ENCODE data around the gene CHRM4. TPM values are rescaled to one million over a fixed set of nuclear protein-coding genes. Genes with fewer than 3 reads are reported as not detected.

The CHRM4 gene
- total RNA-seq (2014; rRNA removed; shearing (Covaris generic)) = 0.49 TPM in 1 of 2 replicates, not detected in the other

DNA sequence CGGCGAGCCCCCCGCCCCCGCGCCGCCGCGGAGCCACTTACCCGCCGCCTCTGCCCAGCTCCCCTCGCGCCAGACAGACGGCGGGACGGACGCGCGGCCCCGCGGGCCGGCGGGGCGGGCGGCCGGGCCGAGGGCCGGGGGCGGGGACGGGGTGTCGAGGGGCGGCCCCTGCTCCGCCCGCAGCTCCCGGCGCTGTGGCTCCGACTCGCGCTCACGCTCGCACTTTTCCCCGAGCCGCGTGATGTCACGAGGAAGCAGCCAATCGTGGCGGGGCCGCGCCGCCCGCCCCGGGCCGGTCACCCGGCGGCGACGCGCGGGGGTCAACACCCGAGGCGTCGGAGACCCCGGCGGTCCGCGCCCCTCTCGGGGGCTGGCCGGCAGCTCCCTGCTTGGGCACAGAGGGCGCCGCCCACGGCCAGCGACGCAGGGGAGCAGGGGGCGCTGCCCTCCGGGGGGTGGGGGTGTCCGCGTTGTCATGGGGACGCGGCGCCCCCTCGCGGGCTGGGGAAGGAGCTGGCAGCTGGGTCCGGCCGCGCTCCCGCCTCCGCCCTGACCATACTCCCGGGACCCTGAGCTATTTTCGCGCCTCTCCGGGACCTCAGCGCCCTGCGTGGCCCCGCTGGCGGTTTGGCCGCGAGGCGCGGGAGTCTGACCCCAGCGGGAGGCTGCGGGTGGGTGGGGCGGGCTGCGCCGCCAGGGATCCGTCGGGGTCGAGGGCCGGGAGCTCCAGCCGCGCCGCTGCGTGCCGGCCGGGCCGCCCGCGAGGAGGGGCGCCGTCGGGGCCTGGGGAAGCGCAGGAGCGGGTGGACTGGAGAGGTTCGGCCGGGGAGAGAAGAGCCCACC is at the start of gene CHRM4:
CHRM4 (minus strand) TSS at position 199 of the 843 bp plus-strand sequence. CDS start 5,219 bp downstream, outside the sequence.
- peak; percentile 64 for DNase-seq (ENCODE audit: low read depth)

GRCh38 chr11:46438211-46438610 is 46.6 kb upstream of the CHRM4 start:
- no peak for DNase-seq (ENCODE audit: low read depth)

DNA sequence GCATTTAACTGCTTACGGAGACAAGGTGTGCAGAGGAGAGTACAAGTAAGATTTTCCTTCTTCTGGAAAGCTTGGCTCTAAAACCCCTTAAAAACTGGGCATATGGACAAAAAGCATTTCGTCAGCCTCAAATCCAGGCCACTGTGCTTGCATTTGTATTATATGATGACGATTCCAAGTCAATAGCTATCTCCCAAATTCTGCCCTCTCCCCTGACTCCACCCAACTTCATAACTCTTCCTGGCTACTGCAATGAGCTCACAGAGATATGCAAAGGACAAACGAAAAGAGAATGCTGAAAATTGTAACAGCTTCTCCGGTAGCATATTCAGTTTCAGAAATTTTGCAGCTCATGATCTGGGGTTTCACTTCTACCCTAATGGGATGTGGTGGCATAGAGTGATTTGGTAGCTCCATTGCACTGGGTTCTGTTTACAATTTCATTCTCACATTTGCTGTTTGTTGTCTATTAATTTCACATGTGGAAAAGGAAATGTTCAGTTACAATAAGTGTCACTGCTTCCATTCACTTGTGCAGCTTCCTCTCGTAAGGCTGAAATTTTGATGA is 45.6 kb upstream of the CHRM4 start:
- DNase-seq (ENCODE audit: low read depth) = no peak

DNA sequence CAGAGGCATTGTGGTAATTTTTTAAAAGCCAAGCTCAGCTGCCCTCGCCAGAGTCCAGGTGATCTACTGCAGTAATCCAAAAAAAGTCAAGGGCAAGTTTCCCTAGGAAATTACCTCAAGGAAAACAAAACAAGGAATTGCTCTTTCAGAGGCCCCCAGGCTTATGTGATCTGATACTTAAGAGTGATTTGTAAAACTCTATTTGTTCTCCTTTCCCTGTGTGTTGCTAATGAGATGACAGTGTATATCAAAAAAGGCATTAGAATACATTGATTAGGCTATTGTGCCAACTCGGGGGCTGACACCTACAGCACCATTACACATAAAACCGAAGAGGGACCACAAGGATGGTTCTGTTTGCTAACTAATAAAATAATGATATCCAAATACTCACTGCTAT is 44.5 kb upstream of the CHRM4 start:
- DNase-seq (ENCODE audit: low read depth) = no peak

- DNase-seq (ENCODE audit: low read depth) = no peak
These were observed 44.1 kb upstream of the CHRM4 start for GRCh38 chr11:46435679-46436078.

- DNase-seq (ENCODE audit: low read depth) = no peak
These were observed 39.6 kb upstream of the CHRM4 start for GRCh38 chr11:46431211-46431610.

GRCh38 chr11:46429717-46430116 is 38.1 kb upstream of the CHRM4 start:
- no peak for DNase-seq (ENCODE audit: low read depth)

DNA sequence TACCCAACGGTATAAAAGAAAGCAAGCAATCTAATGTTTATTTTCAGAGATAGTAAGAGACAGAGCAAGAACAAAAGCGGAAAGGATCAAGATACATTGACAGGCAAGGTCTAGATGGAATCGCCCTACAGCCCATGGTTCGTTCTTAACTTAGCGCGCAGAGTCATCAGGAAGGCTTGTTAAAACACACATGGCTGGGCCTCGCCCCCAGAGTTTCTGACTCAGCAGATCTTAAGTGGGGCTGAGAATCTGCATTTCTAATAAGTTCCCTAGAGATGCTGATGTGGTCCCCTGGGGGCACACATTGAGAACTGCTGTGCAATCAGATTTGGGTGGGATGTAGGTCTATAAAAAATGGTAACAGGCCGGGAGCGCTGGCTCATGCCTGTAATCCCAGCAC is 35.8 kb upstream of the CHRM4 start:
- no peak for DNase-seq (ENCODE audit: low read depth)

- DNase-seq (ENCODE audit: low read depth) = no peak
These were observed 34.8 kb upstream of the CHRM4 start for GRCh38 chr11:46426233-46426991.

DNA sequence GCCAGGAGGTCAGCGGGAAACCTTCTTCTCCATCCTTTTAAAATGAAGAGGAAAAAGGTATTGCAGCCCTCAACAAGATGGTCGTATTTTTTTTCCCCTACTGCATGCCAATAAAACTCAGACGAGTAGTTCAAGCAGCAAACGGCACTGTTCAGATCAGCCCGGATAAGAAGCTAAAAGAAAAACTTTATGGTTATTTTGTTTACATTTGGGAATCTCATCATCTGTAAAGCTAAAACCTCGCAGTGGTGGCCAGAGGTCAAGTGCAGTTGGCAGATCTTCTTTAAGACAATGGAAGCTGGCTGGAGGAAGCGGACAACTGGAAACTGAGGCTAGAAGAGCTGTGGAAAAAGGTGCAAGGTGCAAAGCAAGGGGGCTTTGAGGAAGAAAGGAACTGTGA is 31.0 kb upstream of the CHRM4 start:
- DNase-seq (ENCODE audit: low read depth) = peak; percentile 8

- no peak for DNase-seq (ENCODE audit: low read depth)
These were observed 29.8 kb upstream of the CHRM4 start for GRCh38 chr11:46421257-46421880.

DNA sequence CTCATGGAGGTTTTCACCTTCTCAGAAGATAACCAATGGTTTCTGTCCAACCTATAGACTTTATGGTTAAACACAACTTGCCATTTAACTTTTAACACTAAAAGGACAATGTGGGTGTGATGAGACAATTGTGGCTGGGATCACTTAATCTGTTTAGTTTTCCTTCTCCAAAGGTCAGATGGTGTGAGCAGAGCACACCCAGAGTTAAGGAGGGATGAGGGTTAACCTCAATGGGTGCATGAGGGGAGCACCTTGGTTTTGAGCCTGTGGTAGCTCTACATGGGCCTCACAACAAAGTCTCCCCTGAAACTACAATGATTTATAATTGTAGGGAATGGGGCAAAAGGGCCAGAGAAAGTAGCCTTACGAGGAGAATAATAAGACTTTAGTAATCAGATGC is 28.9 kb upstream of the CHRM4 start:
- DNase-seq (ENCODE audit: low read depth) = no peak

DNA sequence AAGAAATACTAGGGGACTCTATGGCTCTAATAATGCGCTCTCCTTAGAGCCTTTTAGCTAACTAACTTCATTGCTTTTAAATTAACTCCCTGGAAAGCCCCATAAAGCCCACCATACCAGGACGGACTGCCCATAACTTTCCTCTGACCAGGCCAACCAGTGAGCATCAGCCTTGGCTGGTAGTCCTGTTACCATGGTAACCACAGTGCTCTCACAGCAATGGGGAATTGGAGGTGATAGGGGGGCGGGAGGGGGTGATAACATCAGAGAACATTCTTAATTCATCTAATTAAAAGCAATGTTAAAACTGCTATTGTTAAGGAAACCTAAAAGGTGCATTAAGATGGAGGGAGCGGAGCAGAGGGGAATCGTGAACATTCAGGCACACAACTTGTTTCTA is 27.2 kb upstream of the CHRM4 start:
- DNase-seq (ENCODE audit: low read depth) = no peak

- DNase-seq (ENCODE audit: low read depth) = no peak
These were observed 26.1 kb upstream of the CHRM4 start for GRCh38 chr11:46417711-46418110.

DNA sequence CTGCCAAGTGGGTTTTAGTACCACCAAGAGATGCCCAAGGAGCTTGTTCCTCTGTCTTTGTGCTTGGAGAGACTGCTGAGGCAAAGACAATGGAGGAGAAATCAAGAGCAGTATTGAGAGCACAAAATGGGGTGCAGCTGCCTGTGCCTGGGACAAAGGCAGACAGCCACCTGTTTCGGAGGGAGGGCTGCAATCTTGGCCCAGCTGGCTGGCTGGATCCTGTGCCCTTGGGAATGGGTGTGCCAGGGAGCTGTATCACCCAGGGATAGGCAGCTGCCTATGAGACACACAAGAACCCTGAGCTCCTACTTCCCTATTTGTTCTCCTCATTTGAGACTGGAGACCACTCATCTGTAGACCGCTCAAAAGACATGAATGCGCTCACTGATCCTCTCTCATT is 23.3 kb upstream of the CHRM4 start:
- no peak for DNase-seq (ENCODE audit: low read depth)

DNA sequence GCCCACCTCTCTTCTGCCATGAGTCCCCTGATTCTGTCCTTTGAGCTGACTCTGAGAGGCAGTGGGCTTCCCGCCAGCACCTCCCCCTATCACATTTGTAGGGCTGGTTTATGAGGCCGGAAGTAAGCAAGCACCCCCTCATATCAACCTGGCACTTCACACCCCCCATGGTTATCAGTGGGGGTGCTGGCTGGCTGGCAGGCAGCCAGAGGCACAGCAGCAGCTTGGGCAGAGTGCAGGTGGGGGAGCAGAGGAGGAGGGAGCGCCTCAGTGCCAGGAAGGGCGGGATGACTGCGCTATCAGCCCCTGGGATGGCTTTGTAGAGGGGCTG is 22.9 kb upstream of the CHRM4 start:
- DNase-seq (ENCODE audit: low read depth) = no peak

- DNase-seq (ENCODE audit: low read depth) = peak; percentile 33
These were observed 22.3 kb upstream of the CHRM4 start for GRCh38 chr11:46413760-46414465.

GRCh38 chr11:46410021-46410420 is 18.4 kb upstream of the CHRM4 start:
- no peak for DNase-seq (ENCODE audit: low read depth)

- no peak for DNase-seq (ENCODE audit: low read depth)
These were observed 16.9 kb upstream of the CHRM4 start for GRCh38 chr11:46408407-46408986.

DNA sequence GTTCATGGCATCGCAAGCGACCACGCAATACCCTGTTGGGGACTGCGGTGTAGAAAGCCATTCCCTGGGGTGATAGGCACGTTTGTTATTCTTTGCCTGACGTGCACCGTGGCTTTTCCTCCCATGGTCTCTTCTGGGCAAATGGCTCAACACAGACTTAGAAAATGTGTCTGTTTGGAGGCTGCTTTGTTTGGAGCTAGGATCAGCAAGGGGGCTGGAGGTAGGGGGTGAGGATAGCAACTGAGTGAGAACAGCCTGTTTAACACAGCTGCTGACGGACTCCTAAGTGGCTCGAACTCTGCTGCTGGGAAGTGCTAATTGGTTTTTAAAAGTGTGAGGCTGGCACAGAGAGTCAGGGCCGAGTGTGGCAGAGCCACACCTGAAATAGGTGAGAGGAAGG is 16.1 kb upstream of the CHRM4 start:
- no peak for DNase-seq (ENCODE audit: low read depth)

DNA sequence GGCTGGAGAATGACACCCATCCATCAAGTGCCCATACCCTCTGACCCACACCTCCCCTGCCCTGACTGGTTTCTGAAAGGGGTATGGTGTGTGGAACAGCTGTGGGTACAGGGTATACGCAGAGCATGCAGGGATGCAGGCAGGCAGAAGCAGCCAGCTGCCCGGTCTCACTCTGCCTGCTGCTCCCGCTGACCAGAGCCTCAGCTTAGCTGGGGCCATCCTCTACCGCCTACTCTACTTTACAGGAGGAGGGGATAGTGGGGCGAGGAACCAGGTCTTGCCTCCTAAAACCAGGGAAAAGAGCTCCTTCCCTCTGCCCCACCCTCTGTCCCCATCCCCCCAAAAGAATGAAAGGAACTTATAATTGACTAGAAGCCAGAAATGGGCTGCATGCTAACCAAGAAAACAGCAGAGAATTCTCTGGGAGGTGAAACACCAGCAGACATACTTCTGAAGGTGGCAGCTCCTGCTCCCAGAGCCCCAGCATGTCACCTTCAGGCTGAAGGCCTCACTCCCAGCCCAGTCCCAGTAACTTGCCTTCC is 13.0 kb upstream of the CHRM4 start:
- DNase-seq (ENCODE audit: low read depth) = no peak

All from M059J (cell line).